Mesangial cell (primary cell): ENCODE measurements around the gene OR8K5. TPM values are rescaled to one million over a fixed set of nuclear protein-coding genes. Genes with fewer than 3 reads are reported as not detected.

Source experiments
- total RNA-seq: library from RNA; depleted of rRNA; stranded (reverse); fragments of >200 nt; gene quantifications from 2 replicates; pipeline ENCODE4 v1.2.3, GENCODE V29; 2015

OR8K5 gene
- total RNA-seq = not detected in 2 replicates

GRCh38 chr11:56160217-56160616, at the start of gene OR8K5:
Gene OR8K5, minus strand, starts transcription at chr11:56160317. Its CDS starts 0 bp downstream, at chr11:56160317.

GRCh38 chr11:56176318-56176717, 16.2 kb upstream of the OR8K5 start, which contains the start of gene OR5J2:
Gene OR5J2, plus strand, starts transcription at chr11:56176618. Its CDS starts 0 bp downstream, at chr11:56176618.

GRCh38 chr11:56140151-56140661, 19.9 kb downstream of the OR8K5 start, which contains the start of gene OR8J3:
Gene OR8J3, minus strand, starts transcription at chr11:56140201. Its CDS starts 2,483 bp downstream, at chr11:56137718.

DNA sequence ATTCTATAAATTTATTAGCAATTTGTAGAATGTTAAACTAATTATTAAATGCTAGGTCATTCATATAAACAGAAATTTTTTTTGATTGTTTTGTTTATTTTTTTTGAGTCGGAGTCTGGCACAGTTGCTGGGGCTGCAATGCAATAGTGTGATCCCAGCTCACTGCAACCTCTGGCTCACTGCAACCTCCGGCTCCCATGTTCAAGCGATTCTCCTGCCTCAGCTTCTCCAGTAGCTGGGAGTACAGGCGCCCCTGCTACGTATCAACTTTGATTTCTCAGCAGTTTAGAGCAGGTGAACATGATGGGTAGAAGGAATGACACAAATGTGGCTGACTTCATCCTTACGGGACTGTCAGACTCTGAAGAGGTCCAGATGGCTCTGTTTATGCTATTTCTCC, 38.0 kb downstream of the OR8K5 start, which contains the start of gene OR8H3:
Gene OR8H3, plus strand, starts transcription at position 301 of the 400 bp plus-strand sequence. Its CDS starts 0 bp downstream, at position 301.

Other genes starting within 250 kb of the OR8K5 start
- not detected in 2 replicates for gene OR5W2, start 245.7 kb downstream of the OR8K5 start, total RNA-seq
- gene OR5I1, start 223.9 kb downstream of the OR8K5 start, total RNA-seq = not detected in 2 replicates
- gene OR10AG1, start 190.4 kb downstream of the OR8K5 start, total RNA-seq = not detected in 2 replicates
- not detected in 2 replicates for gene OR5F1, start 165.7 kb downstream of the OR8K5 start, total RNA-seq
- gene OR5AS1, start 132.7 kb downstream of the OR8K5 start, total RNA-seq = not detected in 2 replicates
- gene OR8I2, start 67.0 kb downstream of the OR8K5 start, total RNA-seq = not detected in 2 replicates
- not detected in 2 replicates for gene OR8H2, start 56.6 kb downstream of the OR8K5 start, total RNA-seq
- not detected in 2 replicates for gene OR8H3, start 37.9 kb downstream of the OR8K5 start, total RNA-seq
- not detected in 2 replicates for gene OR8J3, start 20.1 kb downstream of the OR8K5 start, total RNA-seq
- gene OR5J2, start 16.3 kb upstream of the OR8K5 start, total RNA-seq = not detected in 2 replicates
- not detected in 2 replicates for gene OR5T2, start 73.9 kb upstream of the OR8K5 start, total RNA-seq
- gene OR5T3, start 91.9 kb upstream of the OR8K5 start, total RNA-seq = not detected in 2 replicates
- gene OR5T1, start 113.8 kb upstream of the OR8K5 start, total RNA-seq = not detected in 2 replicates
- not detected in 2 replicates for gene OR8H1, start 131.9 kb upstream of the OR8K5 start, total RNA-seq
- gene OR8K3, start 154.8 kb upstream of the OR8K5 start, total RNA-seq = not detected in 2 replicates
- not detected in 2 replicates for gene OR8K1, start 185.7 kb upstream of the OR8K5 start, total RNA-seq
- gene OR8J1, start 194.0 kb upstream of the OR8K5 start, total RNA-seq = not detected in 2 replicates
- gene OR8U1, start 215.3 kb upstream of the OR8K5 start, total RNA-seq = not detected in 2 replicates